ENCODE results near the gene LAYN.

- TF ChIP-seq POLR2A (IDR thresholded peaks at IDR 0.05; ENCODE audit: extremely low read depth, insufficient read length) (no peak), CTCF (IDR thresholded peaks at IDR 0.05; ENCODE audit: low read depth, low read length) (peak; percentile 90), MAX (IDR thresholded peaks at IDR 0.05; ENCODE audit: low read depth, low read length) (no peak), MYC (IDR thresholded peaks at IDR 0.05; ENCODE audit: low read depth, low read length) (no peak)
These were observed 24.7 kb downstream of the LAYN start for GRCh38 chr11:111565114-111565720.
